HT-29 (cell line): ENCODE results near the gene RNF144A. TPM values are rescaled to one million over a fixed set of nuclear protein-coding genes. Genes with fewer than 3 reads are reported as not detected.

Source experiments
- DNase-seq: peaks from one replicate; pipeline ENCODE4 v3.0.0-alpha.2; 2015; ENCODE audit warnings: low spot score
- total RNA-seq: library from RNA; depleted of rRNA; stranded (reverse); fragments of >200 nt; shearing (Covaris generic); gene quantifications from 2 replicates; pipeline ENCODE4 v1.2.3, GENCODE V29; 2014

The RNF144A gene
- total RNA-seq, 1 experiment from 2014 or later, result 0.10 TPM

- DNase-seq, result no peak
These were observed 87.4 kb downstream of the RNF144A start for GRCh38 chr2:7004636-7005035.

- no peak for DNase-seq
These were observed 90.3 kb downstream of the RNF144A start for GRCh38 chr2:7007488-7007845.

GRCh38 chr2:7007846-7008741 lies 90.9 kb downstream of the RNF144A start:
- DNase-seq, result peak; percentile 41

GRCh38 chr2:7009207-7009911 lies 92.1 kb downstream of the RNF144A start:
- no peak for DNase-seq

- no peak for DNase-seq
These were observed 93.3 kb downstream of the RNF144A start for GRCh38 chr2:7010391-7011054.

GRCh38 chr2:7011356-7012083 lies 94.3 kb downstream of the RNF144A start:
- no peak for DNase-seq

- no peak for DNase-seq
These were observed 95.0 kb downstream of the RNF144A start for GRCh38 chr2:7012141-7012764.

GRCh38 chr2:7013471-7014160 lies 96.4 kb downstream of the RNF144A start:
- no peak for DNase-seq

- no peak for DNase-seq
These were observed 97.0 kb downstream of the RNF144A start for GRCh38 chr2:7014174-7014640.

- DNase-seq, result no peak
These were observed 98.1 kb downstream of the RNF144A start for GRCh38 chr2:7015007-7015950.

- no peak for DNase-seq
These were observed 98.9 kb downstream of the RNF144A start for GRCh38 chr2:7016148-7016547.

- DNase-seq, result no peak
These were observed 99.5 kb downstream of the RNF144A start for GRCh38 chr2:7016601-7017211.

- no peak for DNase-seq
These were observed 100.6 kb downstream of the RNF144A start for GRCh38 chr2:7017671-7018281.

GRCh38 chr2:7018282-7018701 lies 101.1 kb downstream of the RNF144A start:
- DNase-seq, result no peak

GRCh38 chr2:7018767-7019166 lies 101.6 kb downstream of the RNF144A start:
- no peak for DNase-seq

- no peak for DNase-seq
These were observed 102.0 kb downstream of the RNF144A start for GRCh38 chr2:7019191-7019590.

GRCh38 chr2:7020059-7020458 lies 102.8 kb downstream of the RNF144A start:
- no peak for DNase-seq

GRCh38 chr2:7020468-7020867 lies 103.3 kb downstream of the RNF144A start:
- no peak for DNase-seq
